GM18505 (cell line): ENCODE data around the gene ABCC6.
"Not testable (repeated sequence)": the region's sequence is repeated elsewhere in the genome, so short reads cannot be mapped to it uniquely, and the experiment has no call there.

ENCODE experiments used
- ATAC-seq: cut with Tn5 transposase; IDR thresholded peaks from one replicate; pipeline ENCODE4 v1.9.1; 2021; ENCODE audit not compliant: unreplicated experiment
- POLR2A ChIP-seq: IDR thresholded peaks from 4 replicates; pipeline ENCODE4 v1.6.1; 2011; ENCODE audit warnings: borderline replicate concordance; ENCODE audit not compliant: insufficient read depth, insufficient read length; ENCODE audit errors: extremely low read depth

ABCC6 gene

DNA sequence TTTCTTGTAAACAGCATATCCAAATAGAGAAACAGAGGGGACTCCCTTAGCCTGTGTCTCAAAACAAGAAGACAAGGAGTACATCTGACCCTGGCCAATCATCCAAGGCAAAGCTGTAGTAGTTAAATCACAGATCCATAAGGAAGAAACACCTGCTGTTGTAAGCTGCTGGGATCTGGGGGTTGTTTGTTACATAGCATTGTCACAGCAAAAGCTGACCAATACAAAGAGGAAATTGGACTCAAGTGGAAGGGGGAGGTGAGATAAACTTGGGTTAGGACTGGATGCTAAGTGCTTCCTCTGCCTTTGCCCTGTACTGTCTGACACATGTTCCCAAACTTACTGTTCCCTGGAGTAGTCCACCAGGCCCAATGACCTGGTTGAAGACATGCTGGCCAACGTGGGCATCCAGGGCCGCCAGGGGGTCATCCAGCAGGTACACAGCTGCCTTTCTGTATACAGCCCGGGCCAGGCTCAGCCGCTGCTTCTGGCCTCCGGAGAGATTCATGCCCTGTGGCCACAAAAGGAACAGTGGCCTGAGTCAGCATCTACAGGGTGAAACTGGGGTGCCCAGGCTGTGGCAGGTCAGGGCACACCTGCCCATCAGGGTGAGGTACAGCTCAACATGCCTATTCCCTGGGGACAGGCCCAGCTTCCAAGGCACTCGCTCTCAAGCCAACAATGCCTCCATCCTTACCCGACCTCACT is 44.7 kb downstream of the ABCC6 start:
- no peak for ATAC-seq
- no peak for TF ChIP-seq POLR2A

DNA sequence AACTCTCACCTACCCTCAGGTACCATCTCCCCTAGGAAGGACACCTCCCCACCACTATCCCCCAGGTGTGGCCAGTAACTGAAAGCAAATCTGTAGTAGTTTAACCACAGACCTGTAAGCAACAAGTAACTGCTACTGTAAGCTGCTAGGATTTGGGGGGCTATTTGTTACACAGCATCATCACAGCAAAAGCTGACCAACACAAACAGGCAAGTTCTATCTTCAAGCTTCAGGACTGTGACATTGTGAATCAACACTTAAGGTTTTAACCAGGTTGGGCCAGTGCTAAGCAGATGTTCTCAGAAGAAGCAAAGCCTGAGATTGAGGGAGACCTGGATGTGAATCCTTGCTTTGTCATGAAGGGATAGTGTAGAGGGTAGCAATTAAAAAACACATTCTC is 47.0 kb downstream of the ABCC6 start:
- no peak for ATAC-seq
- no peak for TF ChIP-seq POLR2A

DNA sequence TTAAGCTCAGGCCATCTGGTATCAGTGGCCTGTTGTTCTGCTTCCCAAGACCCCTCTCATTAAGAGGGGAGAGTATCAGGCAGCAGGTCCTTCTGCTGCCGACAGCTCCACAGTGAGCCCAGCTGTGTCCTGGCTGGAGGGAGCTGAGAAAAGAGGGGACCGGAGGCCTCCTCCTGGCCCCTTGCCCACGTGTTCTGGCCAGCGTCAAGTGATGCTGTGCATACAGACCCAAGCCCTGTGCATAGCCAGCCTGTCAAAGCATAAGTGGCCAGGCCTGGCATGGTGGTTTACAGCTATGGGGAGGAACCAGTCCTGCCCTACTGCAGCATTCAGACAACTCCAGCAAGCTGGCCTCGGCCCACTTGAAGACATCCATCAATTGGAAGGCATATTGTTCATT is 48.0 kb downstream of the ABCC6 start:
- no peak for ATAC-seq
- TF ChIP-seq POLR2A = no peak

DNA sequence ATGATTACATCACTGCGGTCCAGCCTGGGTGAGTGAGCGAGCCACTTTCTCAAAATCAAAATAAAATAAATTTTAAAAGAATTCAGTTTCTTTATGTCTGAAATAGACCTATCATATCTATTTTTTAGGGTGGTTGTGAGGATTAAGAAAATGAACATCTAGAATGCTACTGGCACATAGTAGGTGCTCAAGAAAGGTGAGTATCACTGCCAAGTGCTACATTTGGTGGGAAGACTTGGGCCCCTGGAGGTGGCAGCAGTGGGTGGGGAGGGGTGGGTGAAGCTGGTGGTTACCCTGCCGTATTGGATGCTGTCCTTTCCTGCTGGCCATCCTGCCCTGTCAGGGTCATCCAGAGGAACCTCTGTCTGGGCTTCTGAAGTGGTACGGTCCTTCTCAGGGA is 50.3 kb downstream of the ABCC6 start:
- ATAC-seq = no peak
- no peak for TF ChIP-seq POLR2A

DNA sequence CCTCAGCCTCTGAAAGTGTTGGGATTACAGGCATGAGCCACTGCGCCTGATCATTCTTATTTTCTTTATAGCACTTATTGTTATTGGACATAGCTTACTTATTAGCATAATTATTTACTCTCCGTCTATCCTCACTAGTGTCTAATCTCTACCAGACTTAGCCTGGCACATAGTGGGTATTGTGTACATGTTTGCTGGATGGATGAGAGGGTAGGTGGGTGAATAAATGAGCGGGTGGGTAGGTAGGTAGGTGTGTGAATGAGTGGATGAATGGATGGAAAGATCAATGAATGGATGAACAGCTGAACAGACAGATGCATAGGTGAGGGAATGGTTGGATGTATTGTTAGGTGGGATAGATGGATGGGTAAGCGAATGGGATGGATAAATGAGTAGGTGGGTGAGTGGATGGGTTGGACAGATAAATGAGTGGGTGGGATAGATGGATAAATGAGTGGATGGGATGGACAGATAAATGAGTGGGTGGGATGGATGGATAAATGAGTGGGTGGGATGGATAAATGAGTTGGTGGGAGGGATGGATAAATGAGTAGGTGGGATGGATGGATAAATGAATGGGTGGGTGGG is 51.9 kb downstream of the ABCC6 start:
- ATAC-seq = no peak
- TF ChIP-seq POLR2A = no peak

DNA sequence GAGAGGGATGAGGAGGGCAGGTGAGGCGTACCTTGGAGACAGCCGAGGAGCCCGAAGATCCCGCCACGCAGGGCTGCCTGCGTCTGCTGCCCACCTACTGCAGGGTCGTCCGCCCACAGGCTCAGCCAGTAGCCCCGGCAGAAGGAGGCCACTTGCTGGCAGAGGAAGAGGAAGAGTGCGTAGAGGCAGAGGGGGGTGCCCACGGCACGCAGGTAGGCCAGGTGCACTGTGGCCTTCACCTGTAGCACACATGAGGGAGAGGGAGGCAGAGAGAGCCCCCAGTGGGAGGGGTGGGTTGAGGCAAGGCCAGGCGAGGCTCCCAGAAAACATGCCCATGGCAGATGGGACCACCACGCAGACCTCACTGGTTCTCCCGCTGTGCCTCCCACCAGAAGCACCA is 53.7 kb downstream of the ABCC6 start:
- ATAC-seq = no peak
- no peak for TF ChIP-seq POLR2A

DNA sequence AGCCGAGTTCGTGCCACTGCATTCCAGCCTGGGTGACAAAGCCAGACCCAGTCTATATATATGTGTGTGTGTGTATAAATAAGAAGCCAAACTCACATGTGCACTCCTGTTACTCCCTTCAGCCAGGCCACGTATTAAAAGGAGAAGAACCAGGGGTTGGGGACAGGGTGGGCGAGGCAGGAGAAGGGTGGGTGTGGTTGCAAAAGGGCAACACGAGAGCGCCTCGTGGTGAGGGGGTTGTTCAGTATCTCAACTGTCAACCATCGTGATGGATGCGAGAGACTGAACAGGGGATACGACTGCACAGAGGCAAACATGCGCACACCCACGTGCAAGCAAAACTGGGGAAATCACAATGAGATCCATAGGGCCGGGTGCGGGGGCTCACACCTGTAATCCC is 54.9 kb downstream of the ABCC6 start:
- no peak for TF ChIP-seq POLR2A
- no peak for ATAC-seq

DNA sequence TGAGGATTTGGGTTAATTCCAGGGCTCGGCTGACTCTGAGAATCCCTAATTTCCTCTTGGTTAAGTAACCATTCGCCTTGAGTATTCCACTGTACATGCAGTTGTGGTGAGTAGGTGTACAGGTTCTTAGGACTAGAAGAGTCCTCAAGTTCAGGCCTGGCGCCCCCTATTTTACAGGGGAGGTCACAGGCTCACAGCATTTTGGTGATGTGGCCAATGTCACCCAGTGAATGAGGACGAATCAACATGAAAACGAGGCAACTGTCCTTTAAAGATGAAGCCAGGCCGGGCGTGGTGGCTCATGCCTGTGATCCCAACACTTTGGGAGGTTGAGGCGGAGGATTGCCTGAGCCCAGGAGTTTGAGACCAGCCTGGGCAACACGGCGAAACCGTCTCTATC is 55.4 kb downstream of the ABCC6 start:
- no peak for TF ChIP-seq POLR2A
- ATAC-seq = no peak

DNA sequence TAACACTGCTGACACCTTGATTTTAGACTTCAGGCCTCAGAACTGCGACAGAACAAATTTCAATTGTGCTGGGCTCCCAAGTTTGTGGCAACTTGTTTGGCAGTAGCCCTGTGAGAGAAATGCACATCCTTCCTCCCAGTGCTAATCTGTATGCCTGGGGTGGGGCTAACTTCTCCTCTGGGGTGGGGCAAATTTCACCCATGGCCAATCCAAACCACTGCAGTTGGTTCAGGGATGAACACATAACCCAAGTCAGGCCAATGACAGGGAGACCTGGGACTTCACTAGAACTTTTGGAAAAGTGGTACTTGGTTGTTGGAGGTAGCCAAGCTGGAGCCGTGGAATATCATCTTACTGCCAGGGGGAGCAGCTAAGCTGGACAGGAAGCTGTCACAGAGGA is 56.3 kb downstream of the ABCC6 start:
- no peak for TF ChIP-seq POLR2A

DNA sequence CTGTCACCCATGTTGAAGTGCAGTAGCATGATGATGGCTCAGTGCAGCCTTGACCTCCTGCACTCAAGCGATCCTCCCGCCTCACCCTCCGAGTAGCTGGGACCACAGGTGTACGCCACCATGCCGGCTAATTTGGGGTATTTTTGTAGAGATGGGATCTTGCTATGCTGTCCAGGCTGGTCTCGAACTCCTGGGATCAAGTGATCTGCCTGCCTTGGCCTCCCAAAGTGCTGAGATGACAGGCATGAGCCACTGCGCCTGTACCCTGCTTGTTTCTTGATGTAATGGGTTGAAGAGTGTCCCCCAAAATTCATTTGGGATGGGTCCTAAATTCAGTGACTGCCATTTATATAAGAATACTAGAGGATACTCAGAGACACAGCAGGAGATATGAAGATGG is 57.2 kb downstream of the ABCC6 start:
- ATAC-seq = no peak
- TF ChIP-seq POLR2A = no peak

More for the DNA sequence above, 56.3 kb downstream of the ABCC6 start:
- no peak for ATAC-seq

DNA sequence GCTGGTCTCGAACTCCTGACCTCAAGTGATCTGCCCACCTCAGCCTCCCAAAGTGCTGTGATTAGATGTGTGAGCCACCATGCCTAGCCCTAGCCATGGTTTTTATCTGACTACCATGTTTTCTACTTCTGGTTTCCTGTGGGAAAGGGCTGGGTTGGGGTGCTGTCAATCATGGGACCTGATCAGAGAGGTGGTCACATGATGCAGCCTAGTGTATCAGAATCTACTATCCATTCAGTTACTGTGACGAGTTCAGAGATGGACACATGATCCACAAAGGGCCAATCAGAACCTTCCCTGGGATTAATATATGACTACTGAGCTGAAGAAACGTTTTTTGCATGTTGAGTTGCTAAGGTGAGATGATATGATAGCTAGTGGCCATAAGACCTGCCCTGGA is 59.1 kb downstream of the ABCC6 start:
- TF ChIP-seq POLR2A = no peak
- ATAC-seq = no peak

DNA sequence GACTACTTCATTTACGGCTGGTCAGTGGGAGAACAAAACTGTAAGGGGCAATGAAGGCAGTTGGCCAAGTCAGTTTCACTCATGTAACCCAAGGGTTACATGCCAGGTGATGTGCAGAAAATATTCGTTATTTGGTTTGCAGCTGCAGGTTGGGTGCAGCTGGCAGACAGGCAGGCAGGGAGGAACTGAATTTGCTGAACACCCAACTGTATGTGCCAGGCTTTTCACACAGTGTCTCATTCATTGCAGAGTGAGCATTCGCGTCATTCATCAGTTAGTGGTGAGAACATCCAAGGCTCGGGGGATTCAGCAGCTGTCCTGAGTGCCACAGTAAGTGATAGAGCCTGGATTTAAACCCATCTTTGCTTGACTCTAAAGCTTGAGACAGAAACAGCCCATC is 59.7 kb downstream of the ABCC6 start:
- no peak for ATAC-seq
- TF ChIP-seq POLR2A = no peak

DNA sequence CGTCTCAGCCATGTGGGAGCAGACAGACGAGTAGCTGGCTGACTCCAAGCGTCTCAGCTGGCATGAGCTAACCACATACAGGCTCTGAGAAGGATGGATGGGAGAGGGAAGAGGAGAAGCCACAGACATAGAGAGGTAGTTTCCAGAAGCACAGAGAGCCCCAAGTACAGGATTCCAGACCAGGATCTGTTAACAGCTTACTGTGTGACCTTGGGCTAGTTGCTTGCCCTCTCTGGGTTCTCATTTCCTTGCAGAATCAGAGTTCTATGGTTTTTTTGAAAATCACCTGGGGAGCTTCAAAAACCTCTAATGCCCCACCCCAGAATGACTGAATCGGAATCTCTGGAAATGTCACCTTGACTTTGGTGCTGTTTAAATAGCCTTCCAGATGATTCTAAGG is 60.2 kb downstream of the ABCC6 start:
- ATAC-seq = no peak
- no peak for TF ChIP-seq POLR2A

DNA sequence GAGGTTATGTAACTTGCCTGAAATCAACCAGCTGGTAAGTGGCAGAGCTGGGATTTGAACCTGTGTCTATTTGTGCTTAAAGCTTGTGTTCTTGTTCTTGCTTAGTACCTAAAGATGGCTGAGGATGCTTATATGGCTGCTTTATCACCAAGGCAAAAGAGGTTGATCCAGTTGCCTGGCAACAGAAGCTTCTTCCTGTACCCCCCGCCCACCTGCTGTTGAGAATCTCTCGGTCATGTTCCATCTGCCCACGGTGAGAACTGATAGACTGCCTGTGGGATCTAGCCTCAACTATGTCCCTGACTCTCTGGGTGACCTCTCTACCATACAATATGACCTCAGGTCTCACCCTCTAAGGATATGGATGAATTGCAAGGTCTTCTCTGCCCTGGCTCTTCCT is 60.7 kb downstream of the ABCC6 start:
- no peak for TF ChIP-seq POLR2A
- ATAC-seq = no peak

DNA sequence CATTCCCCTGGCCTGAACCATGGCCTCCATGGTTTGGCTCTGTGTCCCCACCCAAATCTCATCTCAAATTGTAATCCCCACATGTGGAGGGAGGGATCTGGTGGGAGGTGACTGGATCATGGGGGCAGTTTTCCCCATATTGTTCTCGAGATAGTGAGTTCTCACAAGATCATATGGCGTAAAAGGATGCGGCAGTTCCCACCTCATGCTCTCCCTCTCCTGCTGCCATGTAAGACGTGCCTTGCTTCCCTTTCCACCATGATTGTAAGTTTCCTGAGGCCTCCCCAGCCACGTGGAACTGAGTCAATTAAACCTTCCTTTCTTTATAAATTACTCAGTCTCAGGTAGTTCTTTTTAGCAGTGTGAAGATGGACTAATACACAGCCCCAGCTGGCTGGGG is 61.5 kb downstream of the ABCC6 start:
- ATAC-seq = not testable (repeated sequence)
